ENCODE data around the gene CCDC112.

CCDC112 gene

GRCh38 chr5:115317320-115317719, 20.9 kb upstream of the CCDC112 start:
- DNase-seq: no peak

GRCh38 chr5:115313632-115314031, 17.2 kb upstream of the CCDC112 start:
- DNase-seq: no peak

GRCh38 chr5:115313052-115313451, 16.6 kb upstream of the CCDC112 start:
- no peak for DNase-seq

GRCh38 chr5:115309751-115310370, 13.4 kb upstream of the CCDC112 start:
- DNase-seq: peak; percentile 51

- no peak for DNase-seq
Observed at GRCh38 chr5:115308815-115309214, 12.4 kb upstream of the CCDC112 start.

GRCh38 chr5:115306011-115306536, 9.6 kb upstream of the CCDC112 start:
- no peak for DNase-seq

- DNase-seq: no peak
Observed at GRCh38 chr5:115304496-115304895, 8.0 kb upstream of the CCDC112 start.

- DNase-seq: no peak
Observed at GRCh38 chr5:115298811-115299210, 2.4 kb upstream of the CCDC112 start.

- DNase-seq: no peak
Observed at GRCh38 chr5:115297031-115297430, 577 bp upstream of the CCDC112 start.

GRCh38 chr5:115295777-115296123, 704 bp downstream of the CCDC112 start:
- no peak for DNase-seq

GRCh38 chr5:115291397-115291796, 5.1 kb downstream of the CCDC112 start:
- no peak for DNase-seq

GRCh38 chr5:115289104-115289503, 7.3 kb downstream of the CCDC112 start:
- no peak for DNase-seq

GRCh38 chr5:115284021-115284420, 12.4 kb downstream of the CCDC112 start:
- DNase-seq: no peak

GRCh38 chr5:115282131-115282530, 14.3 kb downstream of the CCDC112 start:
- DNase-seq: no peak

GRCh38 chr5:115274584-115274983, 21.9 kb downstream of the CCDC112 start:
- DNase-seq: no peak

- no peak for DNase-seq
Observed at GRCh38 chr5:115272297-115272958, 24.0 kb downstream of the CCDC112 start.

- no peak for DNase-seq
Observed at GRCh38 chr5:115271295-115272050, 25.0 kb downstream of the CCDC112 start.

- no peak for DNase-seq
Observed at GRCh38 chr5:115267617-115268016, 28.8 kb downstream of the CCDC112 start.

- no peak for DNase-seq
Observed at GRCh38 chr5:115265220-115265619, 31.2 kb downstream of the CCDC112 start.

GRCh38 chr5:115264786-115265185, 31.7 kb downstream of the CCDC112 start:
- DNase-seq: no peak

- no peak for DNase-seq
Observed at GRCh38 chr5:115263078-115263380, 33.4 kb downstream of the CCDC112 start.

GRCh38 chr5:115262321-115263077, 34.0 kb downstream of the CCDC112 start, which contains the start of gene PGGT1B:
Gene PGGT1B, minus strand, starts transcription at chr5:115262877. Its CDS starts 26 bp downstream, at chr5:115262851.
- peak; percentile 70 for DNase-seq

- no peak for DNase-seq
Observed at GRCh38 chr5:115262011-115262320, 34.5 kb downstream of the CCDC112 start.

Measured in CD4-positive, alpha-beta T cell treated with Interleukin-21 for 1 hour (primary cell).